IPS-18a (cell line): ENCODE data around the gene BRSK1.

Experiments used
- H3K27ac ChIP-seq: one replicate; pipeline ENCODE4 v1.5.1; 2013; ENCODE audit warnings: low read length
- H3K27me3 ChIP-seq: one replicate; pipeline ENCODE4 v1.6.1; 2013; ENCODE audit warnings: mild to moderate bottlenecking, low read length; ENCODE audit not compliant: control insufficient read depth, insufficient read depth
- H3K36me3 ChIP-seq: one replicate; pipeline ENCODE4 v1.6.1; 2013; ENCODE audit warnings: low read depth, low read length; ENCODE audit not compliant: control insufficient read depth
- H3K4me1 ChIP-seq: one replicate; pipeline ENCODE4 v1.6.1; 2013; ENCODE audit warnings: low read depth, low read length; ENCODE audit not compliant: control insufficient read depth
- H3K4me3 ChIP-seq: one replicate; pipeline ENCODE4 v1.5.1; 2013; ENCODE audit warnings: low read length
- H3K9ac ChIP-seq: one replicate; pipeline ENCODE4 v1.6.1; 2013; ENCODE audit warnings: mild to moderate bottlenecking, low read length, moderate library complexity
- H3K9me3 ChIP-seq: one replicate; pipeline ENCODE4 v1.6.1; 2013; ENCODE audit warnings: low read depth, low read length; ENCODE audit not compliant: control insufficient read depth

BRSK1 gene

DNA sequence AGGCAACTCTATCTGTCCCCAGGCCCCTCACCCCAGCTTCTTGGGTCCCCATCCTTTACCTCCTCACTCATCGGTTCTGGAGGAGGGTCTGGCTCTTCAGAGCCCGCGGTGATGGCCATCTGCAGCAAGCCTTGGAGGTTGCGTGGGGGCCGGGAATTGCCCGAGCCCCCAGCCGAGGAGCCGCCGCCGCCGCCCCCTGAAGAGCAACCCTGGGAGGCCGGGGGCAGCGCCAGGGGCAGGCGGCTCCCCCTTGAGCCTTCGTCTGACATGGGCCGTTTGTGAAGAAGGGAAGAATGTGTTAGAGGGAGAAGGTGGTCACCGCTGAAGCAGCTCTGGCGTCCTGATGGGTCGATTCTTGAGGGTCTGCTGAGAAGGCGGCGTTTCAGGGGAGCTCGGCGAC lies 4.5 kb upstream of the BRSK1 start:
- Histone ChIP-seq H3K27ac (peak overlapping the region; percentile 80), H3K4me3 (peak overlapping the region; percentile 94), H3K27me3 (no peaks in the 10 kb centered on the region), H3K36me3 (peaks cover 4% of the 10 kb centered on the region), H3K9ac (peak overlapping the region; percentile 87), H3K4me1 (peaks cover 10% of the 10 kb centered on the region), H3K9me3 (no peaks in the 10 kb centered on the region)

DNA sequence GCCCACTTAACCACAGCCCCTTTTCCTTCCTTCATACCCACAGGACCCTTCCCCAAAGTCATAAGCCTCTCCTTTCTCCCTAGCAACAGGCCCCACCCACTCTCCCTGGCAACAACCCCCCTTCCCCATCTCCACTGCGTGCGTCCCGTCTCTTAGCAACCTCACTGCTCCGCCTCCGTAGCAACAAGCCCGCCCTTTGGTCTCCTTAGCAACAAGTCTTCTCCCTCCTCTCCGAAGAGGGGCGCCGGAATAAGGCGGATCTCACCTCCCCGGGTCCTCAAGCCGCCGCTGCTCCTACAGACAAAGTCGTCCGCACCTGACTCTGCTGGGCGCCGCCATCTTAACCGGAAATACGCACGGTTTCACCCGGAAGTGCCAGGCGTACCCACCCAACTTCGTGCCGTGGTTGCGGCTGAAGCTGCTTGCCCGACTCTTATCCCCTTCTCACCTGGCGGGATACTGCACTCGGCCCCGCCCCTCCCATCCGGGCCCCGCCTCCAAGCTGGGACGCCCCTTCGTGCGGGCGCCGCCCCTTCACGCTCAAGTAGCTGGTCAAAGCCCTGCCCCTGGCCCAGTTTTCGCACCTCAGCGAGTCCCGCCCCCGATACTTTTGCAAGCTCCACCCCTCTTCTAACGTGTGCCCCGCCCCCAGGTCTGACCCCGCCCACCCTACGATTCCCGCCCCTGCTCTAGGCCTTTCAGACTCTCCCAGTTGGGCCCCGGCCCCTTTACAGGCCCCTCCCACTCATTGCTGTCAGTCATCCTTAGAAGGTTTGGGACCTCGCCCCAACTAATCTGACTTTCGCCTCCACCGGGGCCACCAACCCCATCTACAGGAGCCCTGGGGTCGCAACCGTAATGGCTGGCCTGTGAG lies 3.8 kb upstream of the BRSK1 start, which contains the start of gene HSPBP1:
Gene HSPBP1, minus strand, starts transcription at position 341 of the 874 bp plus-strand sequence. CDS start 502 bp downstream, outside the sequence.
- H3K4me1 ChIP-seq, result peaks cover 10% of the 10 kb centered on the region
- peak within 1 kb of the TSS; percentile 94 for H3K4me3 ChIP-seq

DNA sequence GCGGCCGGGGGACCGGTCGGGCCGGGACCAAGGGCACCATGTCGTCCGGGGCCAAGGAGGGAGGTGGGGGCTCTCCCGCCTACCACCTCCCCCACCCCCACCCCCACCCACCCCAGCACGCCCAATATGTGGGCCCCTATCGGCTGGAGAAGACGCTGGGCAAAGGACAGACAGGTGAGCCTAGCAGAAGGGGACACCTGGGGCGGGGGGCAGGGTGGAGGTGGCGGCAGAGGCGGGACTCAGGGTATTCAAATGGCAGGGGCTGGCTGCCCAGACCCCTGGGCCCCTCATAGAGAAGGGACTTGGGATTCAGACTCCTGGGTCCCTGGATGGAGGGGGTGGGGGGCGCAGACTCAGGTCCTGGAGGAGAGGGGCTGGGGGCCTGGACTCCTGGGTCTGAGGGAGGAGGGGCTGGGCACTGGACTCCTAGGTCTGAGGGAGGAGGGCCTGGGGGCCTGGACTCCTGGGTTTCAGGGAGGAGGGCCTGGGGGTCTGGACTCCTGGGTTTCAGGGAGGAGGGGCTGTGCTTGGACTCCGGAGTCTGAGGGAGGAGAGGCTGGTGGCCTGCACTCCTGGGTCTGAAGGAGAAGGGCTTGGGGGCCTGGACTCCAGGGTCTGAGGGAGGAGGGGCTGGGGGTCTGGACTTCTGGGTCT lies 735 bp downstream of the BRSK1 start:
- Histone ChIP-seq H3K36me3 (peaks cover 10% of the 10 kb centered on the region), H3K27ac (no peak overlapping the region), H3K27me3 (no peaks in the 10 kb centered on the region), H3K4me1 (peaks cover 6% of the 10 kb centered on the region), H3K9me3 (no peaks in the 10 kb centered on the region), H3K9ac (no peak overlapping the region), H3K4me3 (peak overlapping the region; percentile 43)

More for the DNA sequence above, 3.8 kb upstream of the BRSK1 start, which contains the start of gene HSPBP1:
- Histone ChIP-seq H3K27me3 (no peaks in the 10 kb centered on the region), H3K36me3 (peaks cover 4% of the 10 kb centered on the region), H3K27ac (peak within 1 kb of the TSS; percentile 80), H3K9ac (peak within 1 kb of the TSS; percentile 87), H3K9me3 (no peaks in the 10 kb centered on the region)

DNA sequence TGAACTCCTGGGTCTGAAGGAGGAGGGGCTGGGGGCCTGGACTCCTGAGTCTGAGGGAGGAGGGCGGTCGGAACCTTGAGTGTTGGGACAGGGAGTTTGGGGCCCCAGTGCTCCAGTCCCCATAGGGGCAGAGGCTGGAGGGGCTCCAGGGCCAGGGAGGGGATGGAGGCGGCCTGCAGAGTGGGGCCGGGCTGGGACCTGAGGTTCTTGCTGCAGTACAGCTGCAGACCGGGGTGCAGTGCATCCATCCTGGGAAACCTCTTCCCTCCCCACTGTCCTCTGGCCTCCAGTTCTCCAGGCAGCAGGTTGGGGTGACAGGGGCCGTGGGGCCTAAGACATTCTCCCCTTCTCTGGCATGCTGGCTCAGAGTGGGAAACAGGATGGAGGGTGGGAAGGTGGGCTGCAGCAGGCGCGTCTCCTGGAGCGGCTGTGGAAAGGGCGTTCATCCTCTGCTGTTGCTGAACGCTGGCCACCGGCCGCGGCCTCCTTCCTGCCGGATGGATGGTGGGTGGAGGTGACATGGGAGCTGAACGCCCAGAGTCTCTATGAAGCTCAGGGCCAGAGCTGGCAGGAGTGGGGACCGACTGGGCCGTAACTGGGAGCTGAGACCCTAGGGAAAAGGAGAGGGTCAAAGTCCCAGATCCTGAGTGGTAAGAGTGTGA lies 1.6 kb downstream of the BRSK1 start:
- peaks cover 12% of the 10 kb centered on the region for H3K36me3 ChIP-seq
- H3K27me3 ChIP-seq, result no peaks in the 10 kb centered on the region
- no peaks in the 10 kb centered on the region for H3K9me3 ChIP-seq
- H3K27ac ChIP-seq, result no peak overlapping the region
- peaks cover 6% of the 10 kb centered on the region for H3K4me1 ChIP-seq
- H3K9ac ChIP-seq, result no peak overlapping the region
- H3K4me3 ChIP-seq, result peak overlapping the region; percentile 43

DNA sequence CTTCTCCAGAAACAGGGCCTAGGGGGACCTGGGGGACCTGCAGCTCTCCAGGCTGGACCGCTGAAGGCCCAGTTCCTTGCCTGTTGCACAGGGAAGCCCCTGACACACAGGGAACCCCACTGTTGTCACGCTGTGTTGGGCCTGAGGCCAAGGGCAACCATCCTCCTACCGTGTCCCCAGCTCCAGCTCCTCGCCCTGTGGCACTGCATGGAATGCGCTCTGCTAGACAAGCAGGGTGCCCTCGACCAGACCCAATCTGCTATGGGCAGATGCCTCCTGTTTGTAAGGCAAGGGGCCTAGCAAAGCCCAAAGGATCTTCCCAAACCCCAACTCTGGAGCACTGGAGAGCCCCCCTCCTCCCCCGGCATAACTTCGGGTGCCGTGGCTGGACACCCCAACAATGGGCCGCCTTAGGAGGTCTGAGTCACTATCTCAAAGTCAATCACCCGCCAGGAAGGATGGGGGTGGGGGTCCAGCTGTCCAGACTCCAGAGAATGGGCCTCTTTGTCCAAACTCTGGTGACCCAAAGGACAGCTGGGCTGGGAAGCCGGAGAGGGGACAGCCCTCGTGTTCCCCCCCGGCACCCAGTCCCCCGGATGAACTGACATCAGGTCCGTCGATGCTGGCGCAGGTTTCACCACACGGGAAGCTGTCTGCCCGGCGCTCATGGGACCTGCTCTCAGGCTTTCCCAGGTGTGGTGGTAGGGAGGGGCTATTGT lies 3.7 kb downstream of the BRSK1 start:
- Histone ChIP-seq H3K27ac (no peak overlapping the region), H3K4me3 (no peak overlapping the region), H3K9me3 (no peaks in the 10 kb centered on the region), H3K36me3 (peaks cover 16% of the 10 kb centered on the region), H3K27me3 (no peaks in the 10 kb centered on the region), H3K4me1 (no peaks in the 10 kb centered on the region), H3K9ac (no peak overlapping the region)

DNA sequence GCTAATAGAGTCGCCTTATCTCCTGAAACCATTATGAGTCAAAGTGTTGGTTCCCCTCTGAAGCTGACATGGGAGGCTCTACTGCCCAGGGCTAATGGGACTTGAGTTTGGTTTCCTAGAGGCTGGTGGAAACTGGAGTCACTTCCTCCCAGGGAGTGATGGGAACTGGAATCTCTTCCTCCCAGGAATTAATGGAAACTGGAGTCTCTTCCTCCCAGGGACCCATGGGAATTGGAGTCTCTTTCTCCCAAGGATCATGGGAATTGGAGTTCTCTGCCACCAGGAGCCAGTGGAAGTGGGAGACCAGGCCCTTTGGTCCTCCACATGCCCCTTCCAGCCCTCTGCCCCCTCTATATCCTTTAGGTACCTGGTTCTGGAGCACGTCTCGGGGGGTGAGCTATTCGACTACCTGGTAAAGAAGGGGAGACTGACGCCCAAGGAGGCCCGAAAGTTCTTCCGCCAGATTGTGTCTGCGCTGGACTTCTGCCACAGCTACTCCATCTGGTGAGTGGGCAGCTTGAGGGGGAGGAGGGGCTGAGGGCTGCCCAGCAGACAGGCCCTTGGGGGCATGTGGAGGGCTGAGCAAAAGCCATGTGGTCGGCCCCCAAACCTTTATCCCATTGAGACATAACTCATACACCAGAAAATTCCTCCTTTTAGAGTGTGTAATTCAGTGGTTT lies 5.5 kb downstream of the BRSK1 start:
- Histone ChIP-seq H3K9ac (no peak overlapping the region), H3K4me3 (no peak overlapping the region), H3K27me3 (no peaks in the 10 kb centered on the region), H3K9me3 (no peaks in the 10 kb centered on the region), H3K4me1 (no peaks in the 10 kb centered on the region), H3K36me3 (peaks cover 23% of the 10 kb centered on the region), H3K27ac (no peak overlapping the region)

- Histone ChIP-seq H3K27me3 (no peaks in the 10 kb centered on the region), H3K27ac (no peak overlapping the region), H3K4me1 (peaks cover 5% of the 10 kb centered on the region), H3K9ac (no peak overlapping the region), H3K9me3 (no peaks in the 10 kb centered on the region), H3K4me3 (no peak overlapping the region), H3K36me3 (peaks cover 19% of the 10 kb centered on the region)
These were observed 13.5 kb downstream of the BRSK1 start for GRCh38 chr19:55297267-55297666.

GRCh38 chr19:55299991-55300390 lies 16.2 kb downstream of the BRSK1 start:
- Histone ChIP-seq H3K36me3 (peaks cover 27% of the 10 kb centered on the region), H3K4me1 (peaks cover 5% of the 10 kb centered on the region), H3K27me3 (no peaks in the 10 kb centered on the region), H3K4me3 (no peak overlapping the region), H3K9ac (no peak overlapping the region), H3K27ac (no peak overlapping the region), H3K9me3 (no peaks in the 10 kb centered on the region)

- peak overlapping the region; percentile 36 for H3K4me3 ChIP-seq
- no peaks in the 10 kb centered on the region for H3K27me3 ChIP-seq
- peaks cover 20% of the 10 kb centered on the region for H3K36me3 ChIP-seq
- H3K27ac ChIP-seq, result no peak overlapping the region
- H3K9me3 ChIP-seq, result no peaks in the 10 kb centered on the region
- H3K9ac ChIP-seq, result no peak overlapping the region
- peaks cover 5% of the 10 kb centered on the region for H3K4me1 ChIP-seq
These were observed 17.2 kb downstream of the BRSK1 start for GRCh38 chr19:55300886-55301458.

GRCh38 chr19:55301459-55302317 lies 17.9 kb downstream of the BRSK1 start:
- H3K36me3 ChIP-seq, result peaks cover 27% of the 10 kb centered on the region
- no peak overlapping the region for H3K9ac ChIP-seq
- peaks cover 5% of the 10 kb centered on the region for H3K4me1 ChIP-seq
- H3K9me3 ChIP-seq, result no peaks in the 10 kb centered on the region
- peak overlapping the region; percentile 36 for H3K4me3 ChIP-seq
- H3K27ac ChIP-seq, result no peak overlapping the region
- no peaks in the 10 kb centered on the region for H3K27me3 ChIP-seq
